ENCODE results near the gene SETD9.

Gene SETD9

GRCh38 chr5:56938858-56939257, 29.5 kb downstream of the SETD9 start:
- no peak for TF ChIP-seq CTCF (IDR thresholded peaks at IDR 0.05; ENCODE audit: low read depth, low read length, missing control alignments)
- Histone ChIP-seq H3K4me3 (ENCODE audit: low read depth, low read length) (no peak overlapping the region), H3K36me3 (replicated peaks) (peaks cover 58% of the 10 kb centered on the region), H3K27me3 (replicated peaks) (no peaks in the 10 kb centered on the region), H3K27ac (no peak overlapping the region)
- in situ Hi-C loops (cut with HindIII; ENCODE audit: low pct_ligation_motif_present, low sequenced_read_pairs), result no loop called here
- DNase-seq, result no peak

DNA sequence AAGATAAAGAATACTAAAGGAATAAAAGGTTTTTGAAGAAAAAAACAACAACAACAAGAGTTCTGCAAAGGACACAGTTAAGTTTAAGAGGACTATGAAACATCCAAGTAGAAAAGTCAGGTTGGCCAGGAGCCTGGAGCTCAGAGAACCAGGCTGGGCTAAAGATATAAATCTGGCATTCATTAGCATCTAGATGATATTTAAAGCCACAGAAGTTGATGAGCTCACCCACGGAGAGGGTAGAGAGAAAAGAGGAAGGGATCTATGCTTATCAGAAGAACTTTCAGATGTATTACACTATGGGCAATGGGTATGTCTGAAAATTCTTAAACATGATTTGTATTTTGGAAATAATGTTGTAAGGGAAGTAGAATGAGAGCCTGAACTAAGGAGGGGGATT, 32.6 kb downstream of the SETD9 start:
- in situ Hi-C loops (cut with HindIII; ENCODE audit: low pct_ligation_motif_present, low sequenced_read_pairs), result no loop called here

GRCh38 chr5:56947052-56947451, 37.7 kb downstream of the SETD9 start:
- no peak for DNase-seq
- Histone ChIP-seq H3K27me3 (replicated peaks) (no peaks in the 10 kb centered on the region), H3K27ac (no peak overlapping the region), H3K4me3 (ENCODE audit: low read depth, low read length) (no peak overlapping the region), H3K36me3 (replicated peaks) (peaks cover 13% of the 10 kb centered on the region)
- in situ Hi-C loops (cut with HindIII; ENCODE audit: low pct_ligation_motif_present, low sequenced_read_pairs), result no loop called here
- no peak for TF ChIP-seq CTCF (IDR thresholded peaks at IDR 0.05; ENCODE audit: low read depth, low read length, missing control alignments)

More for the DNA sequence above, 32.6 kb downstream of the SETD9 start:
- H3K36me3 ChIP-seq (replicated peaks), result peaks cover 40% of the 10 kb centered on the region
- no peak overlapping the region for H3K27ac ChIP-seq
- DNase-seq, result no peak
- H3K4me3 ChIP-seq (ENCODE audit: low read depth, low read length), result no peak overlapping the region
- no peak for TF ChIP-seq CTCF (IDR thresholded peaks at IDR 0.05; ENCODE audit: low read depth, low read length, missing control alignments)
- H3K27me3 ChIP-seq (replicated peaks), result no peaks in the 10 kb centered on the region

GRCh38 chr5:56950626-56951125, 41.3 kb downstream of the SETD9 start:
- Histone ChIP-seq H3K4me3 (ENCODE audit: low read depth, low read length) (peak overlapping the region; percentile 77), H3K27ac (no peak overlapping the region)
- DNase-seq, result peak; percentile 59

DNA sequence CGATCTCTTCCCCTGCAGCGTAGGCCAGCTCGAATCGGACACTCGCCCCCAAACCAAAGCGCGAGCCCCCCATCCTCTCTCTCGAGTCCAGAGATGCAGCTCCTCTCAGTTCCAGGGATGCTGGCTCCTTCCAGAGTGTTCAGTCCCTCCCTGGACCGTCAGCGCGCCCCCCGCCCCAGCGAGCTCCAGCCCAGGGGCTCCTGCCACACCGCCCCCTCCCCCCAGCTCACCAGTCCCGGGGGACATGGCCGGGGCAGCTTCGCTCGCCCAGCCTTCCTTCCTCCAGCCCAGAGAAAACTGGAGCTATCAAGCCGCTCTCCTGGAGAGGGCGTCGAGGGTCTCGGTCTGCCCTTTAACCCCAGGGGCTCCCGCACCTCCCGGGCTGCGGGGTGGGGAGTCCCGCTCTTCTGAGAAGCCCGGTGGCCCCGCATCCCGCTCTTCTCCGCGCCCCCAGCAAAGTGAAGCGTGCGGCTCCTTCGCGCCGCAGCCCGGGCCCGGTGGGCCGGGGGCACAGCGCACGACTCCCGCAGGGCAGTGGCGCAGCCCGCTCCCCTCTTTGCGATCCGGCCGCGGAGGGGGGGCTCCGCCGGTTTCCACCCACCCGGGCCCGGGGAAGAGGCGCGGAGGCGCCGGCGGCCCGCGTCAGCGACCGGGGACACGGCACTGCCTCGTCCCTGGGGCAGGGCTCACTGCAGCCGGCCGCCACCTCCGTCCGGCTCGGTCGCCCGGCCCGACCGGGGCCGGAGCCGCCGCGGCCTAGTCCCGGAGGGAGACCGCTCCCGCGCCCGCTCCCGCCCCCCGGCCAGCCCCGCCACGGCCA, 41.9 kb downstream of the SETD9 start:
- H3K4me3 ChIP-seq (ENCODE audit: low read depth, low read length), result peak overlapping the region; percentile 77
- H3K36me3 ChIP-seq (replicated peaks), result no peaks in the 10 kb centered on the region
- peaks cover 4% of the 10 kb centered on the region for H3K27me3 ChIP-seq (replicated peaks)
- in situ Hi-C loops (cut with HindIII; ENCODE audit: low pct_ligation_motif_present, low sequenced_read_pairs), result no loop called here
- no peak for TF ChIP-seq CTCF (IDR thresholded peaks at IDR 0.05; ENCODE audit: low read depth, low read length, missing control alignments)
- peak overlapping the region; percentile 63 for H3K27ac ChIP-seq
- DNase-seq, result no peak

More at GRCh38 chr5:56950626-56951125, 41.3 kb downstream of the SETD9 start:
- peaks cover 4% of the 10 kb centered on the region for H3K27me3 ChIP-seq (replicated peaks)
- H3K36me3 ChIP-seq (replicated peaks), result no peaks in the 10 kb centered on the region
- TF ChIP-seq CTCF (IDR thresholded peaks at IDR 0.05; ENCODE audit: low read depth, low read length, missing control alignments), result no peak
- in situ Hi-C loops (cut with HindIII; ENCODE audit: low pct_ligation_motif_present, low sequenced_read_pairs), result no loop called here

All from brain microvascular endothelial cell (primary cell).